OCI-LY1 (cell line): Measurements from ENCODE around the gene PPP2R3B.
"Not testable (repeated sequence)": the region's sequence is repeated elsewhere in the genome, so short reads cannot be mapped to it uniquely, and the experiment has no call there.

Experiments used
- H2AFZ ChIP-seq: fragments of 200-600 bp; sonication (generic), shearing (Covaris generic); 2 replicates; pipeline ENCODE4 v1.6.0; 2014; ENCODE audit warnings: antibody characterized with exemption, mild to moderate bottlenecking, low read length
- H3F3A ChIP-seq: fragments of 200-600 bp; sonication (generic), shearing (Covaris generic); 2 replicates; pipeline ENCODE4 v1.6.0; 2014; ENCODE audit warnings: mild to moderate bottlenecking, antibody characterized with exemption, low read length, moderate library complexity; ENCODE audit not compliant: insufficient read depth
- H3K27ac ChIP-seq: fragments of 200-600 bp; sonication (generic); 2 replicates; pipeline ENCODE4 v1.5.1; 2014; ENCODE audit warnings: low read length, mixed run types, mild to moderate bottlenecking, low read depth; ENCODE audit not compliant: poor library complexity, severe bottlenecking
- H3K27me3 ChIP-seq: fragments of 200-600 bp; sonication (generic); 2 replicates; pipeline ENCODE4 v1.6.0; 2014; ENCODE audit warnings: antibody characterized with exemption, mild to moderate bottlenecking, low read length, moderate library complexity; ENCODE audit not compliant: insufficient read depth
- H3K36me3 ChIP-seq: fragments of 200-600 bp; sonication (generic); 2 replicates; pipeline ENCODE4 v1.6.1; 2014; ENCODE audit warnings: mild to moderate bottlenecking, antibody characterized with exemption, low read length, moderate library complexity, mixed read lengths; ENCODE audit not compliant: insufficient read depth
- H3K4me1 ChIP-seq: fragments of 200-600 bp; sonication (generic); 2 replicates; pipeline ENCODE4 v1.5.1; 2014; ENCODE audit warnings: mild to moderate bottlenecking, low read length, moderate library complexity; ENCODE audit not compliant: insufficient read depth, severe bottlenecking
- H3K4me2 ChIP-seq: fragments of 200-600 bp; sonication (generic), shearing (Covaris generic); 2 replicates; pipeline ENCODE4 v1.6.1; 2014; ENCODE audit warnings: low read length
- H3K4me3 ChIP-seq: fragments of 200-600 bp; sonication (generic); 2 replicates; pipeline ENCODE4 v1.5.1; 2014; ENCODE audit warnings: low read length, low read depth, mild to moderate bottlenecking, mixed read lengths; ENCODE audit not compliant: poor library complexity, severe bottlenecking
- H3K79me2 ChIP-seq: fragments of 200-600 bp; shearing (Covaris generic); 2 replicates; pipeline ENCODE4 v1.6.1; 2016; ENCODE audit warnings: mixed run types, low read length, mixed read lengths; ENCODE audit not compliant: insufficient read depth
- H3K9ac ChIP-seq: fragments of 200-600 bp; sonication (generic), shearing (Covaris generic); 2 replicates; pipeline ENCODE4 v1.6.1; 2014; ENCODE audit warnings: mild to moderate bottlenecking, low read length, mixed read lengths
- H3K9me2 ChIP-seq: fragments of 200-600 bp; sonication (generic), shearing (Covaris generic); 2 replicates; pipeline ENCODE4 v1.6.1; 2014; ENCODE audit warnings: low read depth, mild to moderate bottlenecking, low read length, mixed read lengths
- H3K9me3 ChIP-seq: fragments of 200-600 bp; shearing (Covaris generic); 2 replicates; pipeline ENCODE4 v1.6.1; 2014; ENCODE audit warnings: low read length, mixed read lengths
- H4K20me1 ChIP-seq: fragments of 200-600 bp; sonication (generic), shearing (Covaris generic); 2 replicates; pipeline ENCODE4 v1.6.0; 2016; ENCODE audit warnings: mild to moderate bottlenecking, low read length; ENCODE audit not compliant: insufficient read depth
- EZH2 ChIP-seq: fragments of 200-600 bp; sonication (generic), shearing (Covaris generic); IDR thresholded peaks from 2 replicates; pipeline ENCODE4 v1.8.0; 2017; ENCODE audit warnings: borderline replicate concordance, mixed run types, mild to moderate bottlenecking, antibody characterized with exemption, low read length, moderate library complexity, mixed read lengths
- TF ChIP-seq, protein P1 (sequence below): fragments of 200-600 bp; sonication (generic), shearing (Covaris generic); IDR thresholded peaks from 2 replicates; pipeline ENCODE4 v1.5.1; 2017; ENCODE audit warnings: mild to moderate bottlenecking, antibody characterized with exemption, low read length, moderate library complexity, mixed read lengths

PPP2R3B gene

DNA sequence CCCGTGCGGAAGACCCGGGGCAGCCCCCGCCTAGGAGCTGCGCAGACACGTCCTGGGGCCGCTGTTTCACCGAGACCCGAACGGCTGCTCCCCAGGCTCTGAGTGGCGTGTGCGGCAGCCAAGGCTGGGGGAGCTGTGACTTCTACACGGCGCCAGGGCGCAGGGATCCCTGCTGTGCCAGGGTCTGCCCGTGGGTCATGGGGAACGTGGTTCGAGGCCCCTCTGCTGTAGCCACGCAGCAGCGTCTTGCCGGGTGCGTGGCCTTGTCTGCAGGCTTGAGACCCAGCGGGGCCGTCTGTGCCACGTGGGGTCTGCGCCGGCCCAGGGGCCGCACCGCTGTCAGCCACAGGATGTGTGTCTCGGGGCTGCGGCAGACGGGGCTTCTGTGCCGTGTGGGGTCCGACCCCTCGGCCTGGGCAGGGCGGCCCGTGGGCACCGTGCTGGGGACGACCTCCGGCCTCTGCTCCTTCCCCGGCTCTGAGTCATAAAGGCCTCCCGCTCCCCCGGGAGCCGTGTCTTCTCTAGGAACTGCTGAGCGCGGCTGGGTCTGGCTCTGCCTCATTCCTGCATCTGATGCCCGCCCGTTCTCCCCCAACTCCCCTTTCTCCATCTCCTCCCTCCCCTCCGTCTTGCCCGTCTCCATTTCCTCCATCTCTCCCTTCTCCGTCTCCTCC lies 55.4 kb downstream of the PPP2R3B start:
- Histone ChIP-seq H3K27me3 (no peaks in the 10 kb centered on the region), H3K9ac (no peak overlapping the region), H3K4me1 (peaks cover 4% of the 10 kb centered on the region), H3K4me3 (no peak overlapping the region), H3K79me2 (no peaks in the 10 kb centered on the region), H3K9me2 (no peaks in the 10 kb centered on the region), H3K9me3 (no peaks in the 10 kb centered on the region), H3F3A (no peaks in the 10 kb centered on the region), H4K20me1 (no peaks in the 10 kb centered on the region), H3K36me3 (peaks cover 39% of the 10 kb centered on the region), H2AFZ (no peak overlapping the region), H3K4me2 (no peak overlapping the region), H3K27ac (no peak overlapping the region)
- TF ChIP-seq EZH2, result no peak
- TF ChIP-seq, protein P1, sequence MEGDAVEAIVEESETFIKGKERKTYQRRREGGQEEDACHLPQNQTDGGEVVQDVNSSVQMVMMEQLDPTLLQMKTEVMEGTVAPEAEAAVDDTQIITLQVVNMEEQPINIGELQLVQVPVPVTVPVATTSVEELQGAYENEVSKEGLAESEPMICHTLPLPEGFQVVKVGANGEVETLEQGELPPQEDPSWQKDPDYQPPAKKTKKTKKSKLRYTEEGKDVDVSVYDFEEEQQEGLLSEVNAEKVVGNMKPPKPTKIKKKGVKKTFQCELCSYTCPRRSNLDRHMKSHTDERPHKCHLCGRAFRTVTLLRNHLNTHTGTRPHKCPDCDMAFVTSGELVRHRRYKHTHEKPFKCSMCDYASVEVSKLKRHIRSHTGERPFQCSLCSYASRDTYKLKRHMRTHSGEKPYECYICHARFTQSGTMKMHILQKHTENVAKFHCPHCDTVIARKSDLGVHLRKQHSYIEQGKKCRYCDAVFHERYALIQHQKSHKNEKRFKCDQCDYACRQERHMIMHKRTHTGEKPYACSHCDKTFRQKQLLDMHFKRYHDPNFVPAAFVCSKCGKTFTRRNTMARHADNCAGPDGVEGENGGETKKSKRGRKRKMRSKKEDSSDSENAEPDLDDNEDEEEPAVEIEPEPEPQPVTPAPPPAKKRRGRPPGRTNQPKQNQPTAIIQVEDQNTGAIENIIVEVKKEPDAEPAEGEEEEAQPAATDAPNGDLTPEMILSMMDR, result no peak

DNA sequence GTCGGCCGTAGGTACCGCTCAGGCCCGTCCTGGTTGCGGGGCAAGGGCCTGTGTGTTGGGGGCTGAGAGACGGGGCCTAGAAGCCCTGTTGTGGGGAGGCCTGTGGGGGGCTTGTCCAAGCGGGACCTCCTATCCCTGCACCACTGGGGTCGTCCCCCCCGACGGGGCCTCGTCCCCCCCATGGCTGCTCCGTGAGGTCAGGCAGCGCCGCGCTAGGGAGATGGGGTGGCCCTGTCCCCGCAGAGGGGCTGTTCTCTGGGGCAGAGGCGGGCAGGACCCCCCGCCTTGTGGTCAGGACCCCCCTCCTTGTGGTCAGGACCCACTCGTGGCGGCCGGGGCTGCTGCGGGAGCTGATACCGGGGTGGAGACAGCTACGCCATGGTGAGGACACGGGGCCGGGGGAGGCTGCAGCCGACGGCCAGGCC lies 56.0 kb downstream of the PPP2R3B start:
- TF ChIP-seq EZH2, result no peak
- TF ChIP-seq, protein P1, result no peak
- Histone ChIP-seq H2AFZ (no peak overlapping the region), H3F3A (no peaks in the 10 kb centered on the region), H3K4me2 (no peak overlapping the region), H3K36me3 (peaks cover 33% of the 10 kb centered on the region), H3K4me1 (peaks cover 4% of the 10 kb centered on the region), H3K79me2 (no peaks in the 10 kb centered on the region), H3K9me3 (no peaks in the 10 kb centered on the region), H3K27me3 (no peaks in the 10 kb centered on the region), H3K27ac (no peak overlapping the region), H3K4me3 (no peak overlapping the region), H3K9me2 (no peaks in the 10 kb centered on the region), H4K20me1 (no peaks in the 10 kb centered on the region), H3K9ac (no peak overlapping the region)

DNA sequence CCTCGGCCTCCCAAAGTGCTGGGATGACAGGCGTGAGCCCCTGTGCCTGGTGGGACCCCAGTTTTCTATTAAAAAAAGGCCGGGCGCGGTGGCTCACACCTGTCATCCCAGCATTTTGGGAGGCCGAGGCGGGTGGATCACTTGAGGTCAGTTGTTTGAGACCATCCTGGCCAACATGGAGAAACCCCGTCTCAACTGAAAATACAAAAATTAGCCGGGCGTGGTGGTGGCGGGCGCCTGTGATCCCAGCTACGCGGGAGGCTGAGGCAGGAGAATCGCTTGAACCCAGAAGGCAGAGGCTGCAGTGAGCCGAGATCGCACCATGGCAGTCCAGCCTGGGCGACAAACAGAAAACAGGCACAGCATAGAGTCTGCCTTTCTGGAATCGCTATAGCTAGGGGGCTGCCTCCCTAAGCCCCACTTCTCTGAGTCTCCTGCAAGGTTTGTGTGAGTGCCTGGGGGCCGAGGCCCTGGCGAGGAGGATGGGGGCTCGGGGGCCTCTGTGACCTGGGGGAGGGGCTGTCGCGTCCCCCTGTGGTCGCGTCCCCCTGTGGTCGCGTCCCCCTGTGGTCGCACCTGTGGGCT lies 56.5 kb downstream of the PPP2R3B start:
- not testable (repeated sequence) for H3K4me3 ChIP-seq, H3K9ac ChIP-seq, H3K79me2 ChIP-seq, H3F3A ChIP-seq, H3K9me3 ChIP-seq, H3K27ac ChIP-seq, H4K20me1 ChIP-seq, H3K27me3 ChIP-seq, H3K9me2 ChIP-seq, H3K4me2 ChIP-seq, H3K4me1 ChIP-seq, H2AFZ ChIP-seq
- H3K36me3 ChIP-seq, result peaks cover 28% of the 10 kb centered on the region
